ENCODE results near the gene MCTP2.

The MCTP2 gene

GRCh38 chr15:94272251-94272898 lies 41.0 kb downstream of the MCTP2 start:
- Histone ChIP-seq H3K4me3 (ENCODE audit: low read length) (no peak overlapping the region), H3K9ac (ENCODE audit: low read length) (no peak overlapping the region), H3K9me3 (ENCODE audit: control insufficient read depth, low read length) (no peaks in the 10 kb centered on the region), H3K4me1 (ENCODE audit: control insufficient read depth, insufficient read depth, low read length) (no peaks in the 10 kb centered on the region), H3K27me3 (ENCODE audit: control insufficient read depth, insufficient read depth, low read length) (no peaks in the 10 kb centered on the region), H3K36me3 (ENCODE audit: control insufficient read depth, insufficient read depth, low read length) (no peaks in the 10 kb centered on the region)

- Histone ChIP-seq H3K9ac (ENCODE audit: low read length) (no peak overlapping the region), H3K36me3 (ENCODE audit: control insufficient read depth, insufficient read depth, low read length) (no peaks in the 10 kb centered on the region), H3K4me3 (ENCODE audit: low read length) (no peak overlapping the region), H3K9me3 (ENCODE audit: control insufficient read depth, low read length) (no peaks in the 10 kb centered on the region), H3K4me1 (ENCODE audit: control insufficient read depth, insufficient read depth, low read length) (no peaks in the 10 kb centered on the region), H3K27me3 (ENCODE audit: control insufficient read depth, insufficient read depth, low read length) (no peaks in the 10 kb centered on the region)
Observed at GRCh38 chr15:94273826-94274225, 42.5 kb downstream of the MCTP2 start.

GRCh38 chr15:94274745-94275144 lies 43.4 kb downstream of the MCTP2 start:
- no peak overlapping the region for H3K4me3 ChIP-seq (ENCODE audit: low read length)
- no peaks in the 10 kb centered on the region for H3K36me3 ChIP-seq (ENCODE audit: control insufficient read depth, insufficient read depth, low read length)
- H3K9me3 ChIP-seq (ENCODE audit: control insufficient read depth, low read length) = no peaks in the 10 kb centered on the region
- H3K9ac ChIP-seq (ENCODE audit: low read length) = no peak overlapping the region
- no peaks in the 10 kb centered on the region for H3K27me3 ChIP-seq (ENCODE audit: control insufficient read depth, insufficient read depth, low read length)
- no peaks in the 10 kb centered on the region for H3K4me1 ChIP-seq (ENCODE audit: control insufficient read depth, insufficient read depth, low read length)

GRCh38 chr15:94277485-94277884 lies 46.1 kb downstream of the MCTP2 start:
- Histone ChIP-seq H3K4me1 (ENCODE audit: control insufficient read depth, insufficient read depth, low read length) (no peaks in the 10 kb centered on the region), H3K27me3 (ENCODE audit: control insufficient read depth, insufficient read depth, low read length) (no peaks in the 10 kb centered on the region), H3K4me3 (ENCODE audit: low read length) (no peak overlapping the region), H3K9ac (ENCODE audit: low read length) (no peak overlapping the region), H3K9me3 (ENCODE audit: control insufficient read depth, low read length) (no peaks in the 10 kb centered on the region), H3K36me3 (ENCODE audit: control insufficient read depth, insufficient read depth, low read length) (no peaks in the 10 kb centered on the region)

- Histone ChIP-seq H3K27me3 (ENCODE audit: control insufficient read depth, insufficient read depth, low read length) (no peaks in the 10 kb centered on the region), H3K4me1 (ENCODE audit: control insufficient read depth, insufficient read depth, low read length) (no peaks in the 10 kb centered on the region), H3K36me3 (ENCODE audit: control insufficient read depth, insufficient read depth, low read length) (no peaks in the 10 kb centered on the region), H3K9ac (ENCODE audit: low read length) (no peak overlapping the region), H3K9me3 (ENCODE audit: control insufficient read depth, low read length) (no peaks in the 10 kb centered on the region), H3K4me3 (ENCODE audit: low read length) (no peak overlapping the region)
Observed at GRCh38 chr15:94279736-94280135, 48.4 kb downstream of the MCTP2 start.

- Histone ChIP-seq H3K4me1 (ENCODE audit: control insufficient read depth, insufficient read depth, low read length) (no peaks in the 10 kb centered on the region), H3K9me3 (ENCODE audit: control insufficient read depth, low read length) (no peaks in the 10 kb centered on the region), H3K27me3 (ENCODE audit: control insufficient read depth, insufficient read depth, low read length) (no peaks in the 10 kb centered on the region), H3K4me3 (ENCODE audit: low read length) (no peak overlapping the region), H3K9ac (ENCODE audit: low read length) (no peak overlapping the region), H3K36me3 (ENCODE audit: control insufficient read depth, insufficient read depth, low read length) (no peaks in the 10 kb centered on the region)
Observed at GRCh38 chr15:94280301-94280700, 48.9 kb downstream of the MCTP2 start.

GRCh38 chr15:94282269-94283250 lies 51.2 kb downstream of the MCTP2 start:
- Histone ChIP-seq H3K4me3 (ENCODE audit: low read length) (no peak overlapping the region), H3K27me3 (ENCODE audit: control insufficient read depth, insufficient read depth, low read length) (no peaks in the 10 kb centered on the region), H3K9me3 (ENCODE audit: control insufficient read depth, low read length) (no peaks in the 10 kb centered on the region), H3K36me3 (ENCODE audit: control insufficient read depth, insufficient read depth, low read length) (no peaks in the 10 kb centered on the region), H3K9ac (ENCODE audit: low read length) (no peak overlapping the region), H3K4me1 (ENCODE audit: control insufficient read depth, insufficient read depth, low read length) (peaks cover under 1% of the 10 kb centered on the region)

- no peak overlapping the region for H3K4me3 ChIP-seq (ENCODE audit: low read length)
- no peaks in the 10 kb centered on the region for H3K36me3 ChIP-seq (ENCODE audit: control insufficient read depth, insufficient read depth, low read length)
- H3K9ac ChIP-seq (ENCODE audit: low read length) = no peak overlapping the region
- H3K4me1 ChIP-seq (ENCODE audit: control insufficient read depth, insufficient read depth, low read length) = peaks cover 12% of the 10 kb centered on the region
- H3K9me3 ChIP-seq (ENCODE audit: control insufficient read depth, low read length) = no peaks in the 10 kb centered on the region
- H3K27me3 ChIP-seq (ENCODE audit: control insufficient read depth, insufficient read depth, low read length) = no peaks in the 10 kb centered on the region
Observed at GRCh38 chr15:94286583-94286982, 55.2 kb downstream of the MCTP2 start.

GRCh38 chr15:94287794-94288246 lies 56.5 kb downstream of the MCTP2 start:
- Histone ChIP-seq H3K4me1 (ENCODE audit: control insufficient read depth, insufficient read depth, low read length) (peaks cover 12% of the 10 kb centered on the region), H3K4me3 (ENCODE audit: low read length) (no peak overlapping the region), H3K9me3 (ENCODE audit: control insufficient read depth, low read length) (no peaks in the 10 kb centered on the region), H3K36me3 (ENCODE audit: control insufficient read depth, insufficient read depth, low read length) (no peaks in the 10 kb centered on the region), H3K27me3 (ENCODE audit: control insufficient read depth, insufficient read depth, low read length) (no peaks in the 10 kb centered on the region), H3K9ac (ENCODE audit: low read length) (no peak overlapping the region)

- no peaks in the 10 kb centered on the region for H3K27me3 ChIP-seq (ENCODE audit: control insufficient read depth, insufficient read depth, low read length)
- no peaks in the 10 kb centered on the region for H3K36me3 ChIP-seq (ENCODE audit: control insufficient read depth, insufficient read depth, low read length)
- H3K9ac ChIP-seq (ENCODE audit: low read length) = no peak overlapping the region
- H3K4me3 ChIP-seq (ENCODE audit: low read length) = no peak overlapping the region
- no peaks in the 10 kb centered on the region for H3K9me3 ChIP-seq (ENCODE audit: control insufficient read depth, low read length)
- peaks cover 16% of the 10 kb centered on the region for H3K4me1 ChIP-seq (ENCODE audit: control insufficient read depth, insufficient read depth, low read length)
Observed at GRCh38 chr15:94290730-94291129, 59.4 kb downstream of the MCTP2 start.

- H3K9ac ChIP-seq (ENCODE audit: low read length) = no peak overlapping the region
- no peaks in the 10 kb centered on the region for H3K36me3 ChIP-seq (ENCODE audit: control insufficient read depth, insufficient read depth, low read length)
- peaks cover 5% of the 10 kb centered on the region for H3K4me1 ChIP-seq (ENCODE audit: control insufficient read depth, insufficient read depth, low read length)
- H3K4me3 ChIP-seq (ENCODE audit: low read length) = no peak overlapping the region
- H3K9me3 ChIP-seq (ENCODE audit: control insufficient read depth, low read length) = no peaks in the 10 kb centered on the region
- no peaks in the 10 kb centered on the region for H3K27me3 ChIP-seq (ENCODE audit: control insufficient read depth, insufficient read depth, low read length)
Observed at GRCh38 chr15:94293411-94294402, 62.3 kb downstream of the MCTP2 start.
